Motor neuron (in vitro differentiated cells): Measurements from ENCODE around the gene ALG1. TPM values are rescaled to one million over a fixed set of nuclear protein-coding genes. Genes with fewer than 3 reads are reported as not detected.

ENCODE experiments used
- ATAC-seq, 8 experiments: fragments of 200-7000 bp; cut with Tn5 transposase; replicated peaks in 6 of 8; 2 replicates each; pipeline ENCODE4 v1.8.0; 2021; ENCODE audit warnings: mild to moderate bottlenecking in 8 of 8, moderate library complexity in 8 of 8
- H3K27ac ChIP-seq, 2 donors: fragments of 250-450 bp; sonication (Bioruptor Pico); 2 replicates each; pipeline ENCODE4 v1.9.0; 2021; ENCODE audit warnings: antibody characterized with exemption in 2 of 2, mild to moderate bottlenecking in 2 of 2, moderate library complexity in 1 of 2
- H3K4me1 ChIP-seq, 2 donors: fragments of 250-450 bp; sonication (Bioruptor Pico); replicated peaks in 1 of 2; 2 replicates each; pipeline ENCODE4 v1.6.1; 2021; ENCODE audit warnings: antibody characterized with exemption in 2 of 2, mild to moderate bottlenecking in 2 of 2, moderate library complexity in 1 of 2
- H3K4me3 ChIP-seq, 5 donors: fragments of 250-450 bp; sonication (Bioruptor Pico); 2 replicates each; pipeline ENCODE4 v1.9.0; 2021; ENCODE audit warnings: antibody characterized with exemption in 5 of 5, mild to moderate bottlenecking in 5 of 5, moderate library complexity in 4 of 5
- WGBS, 10 experiments: fragments of 450-650 bp; shearing (Covaris generic); methylation state at CpG; one replicate each; pipeline ENCODE4 v1.0.0; 2022; 5-methylcytosine and 5-hydroxymethylcytosine counted together
- in situ Hi-C, 9 experiments: fragments of 400-800 bp; cut with MboI; loops; one replicate each; pipeline ENCODE4 v1.15.0; 2021; ENCODE audit warnings: low sequenced_read_pairs in 9 of 9, low pct_unique_long_range_greater_than_20kb in 2 of 9; ENCODE audit not compliant: unreplicated experiment in 9 of 9
- total RNA-seq, 8 experiments: library from RNA; unstranded; fragments of 300-600 nt; gene quantifications; 2 replicates each; pipeline versions ENCODE4 v1.2.3 to v1.2.4, GENCODE V29; 2022

The ALG1 gene, protein sequence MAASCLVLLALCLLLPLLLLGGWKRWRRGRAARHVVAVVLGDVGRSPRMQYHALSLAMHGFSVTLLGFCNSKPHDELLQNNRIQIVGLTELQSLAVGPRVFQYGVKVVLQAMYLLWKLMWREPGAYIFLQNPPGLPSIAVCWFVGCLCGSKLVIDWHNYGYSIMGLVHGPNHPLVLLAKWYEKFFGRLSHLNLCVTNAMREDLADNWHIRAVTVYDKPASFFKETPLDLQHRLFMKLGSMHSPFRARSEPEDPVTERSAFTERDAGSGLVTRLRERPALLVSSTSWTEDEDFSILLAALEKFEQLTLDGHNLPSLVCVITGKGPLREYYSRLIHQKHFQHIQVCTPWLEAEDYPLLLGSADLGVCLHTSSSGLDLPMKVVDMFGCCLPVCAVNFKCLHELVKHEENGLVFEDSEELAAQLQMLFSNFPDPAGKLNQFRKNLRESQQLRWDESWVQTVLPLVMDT
- total RNA-seq, result 10 to 100 TPM in 7 of 8 experiments, 1 to 10 TPM in 1; 6.6 to 43.8 (median 18.4) TPM

DNA sequence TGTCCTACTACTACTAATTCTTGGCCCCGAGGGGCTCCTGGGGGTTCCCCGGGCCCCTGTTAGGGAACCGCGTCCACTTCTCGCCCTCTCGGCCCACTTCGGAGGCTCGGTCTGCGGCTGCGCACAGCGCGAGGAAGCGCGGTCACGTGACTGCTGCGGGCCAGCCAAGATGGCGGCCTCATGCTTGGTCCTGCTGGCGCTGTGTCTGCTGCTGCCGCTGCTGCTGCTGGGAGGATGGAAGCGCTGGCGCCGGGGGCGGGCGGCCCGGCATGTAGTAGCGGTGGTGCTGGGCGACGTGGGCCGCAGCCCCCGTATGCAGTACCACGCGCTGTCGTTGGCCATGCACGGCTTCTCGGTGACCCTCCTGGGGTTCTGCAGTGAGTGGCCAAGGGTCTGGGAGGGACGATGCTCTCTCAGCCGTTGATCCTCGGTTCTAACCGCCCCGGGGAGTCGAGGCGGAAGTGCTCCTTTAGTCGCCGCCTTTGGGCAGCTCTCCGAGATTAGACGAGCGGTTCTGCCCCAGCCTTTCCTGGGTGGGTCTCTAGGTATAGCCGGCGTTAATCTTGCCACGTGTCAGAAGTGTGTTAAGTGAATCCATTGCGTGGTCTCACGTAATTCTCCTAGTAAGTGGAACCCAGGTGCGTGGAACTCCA is at the start of gene ALG1:
ALG1 (plus strand) TSS at position 163 of the 653 bp plus-strand sequence; CDS start at position 170, 7 bp downstream.
- ATAC-seq, result peak; percentile 78 to 90 (median 86)
- Histone ChIP-seq H3K4me1 (peaks cover 5 to 7% of the 10 kb centered on the region in 2 donors), H3K4me3 (peak within 1 kb of the TSS; percentile 49 to 85 (median 63)), H3K27ac (peak within 1 kb of the TSS; percentile 72 to 91)
- 0 to 5% (median 0%) methylated on average over 1 to 23 of the region's 53 CpGs; no CpG with 5 or more reads in 4 of the 10 experiments for WGBS, 10 experiments
- in situ Hi-C loops, result no loop called here

DNA sequence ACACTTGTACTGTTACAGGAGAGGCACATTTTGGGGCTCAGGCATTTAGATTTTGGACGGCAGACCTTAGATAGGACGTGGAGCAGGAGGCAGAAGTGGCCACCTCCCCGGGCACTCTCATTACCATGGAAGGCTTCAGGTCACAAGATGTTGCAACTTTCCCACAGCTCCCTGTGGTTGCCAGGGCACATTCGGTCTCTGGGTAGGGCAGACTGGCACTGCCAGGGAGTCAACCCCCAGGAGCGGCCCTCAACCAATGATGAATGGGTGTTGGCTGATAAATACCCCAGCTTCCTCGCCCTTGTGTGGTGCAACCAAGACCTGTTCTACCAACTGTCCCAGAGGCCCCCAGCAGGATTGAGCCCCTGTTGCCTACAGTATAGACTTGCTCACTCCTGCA is 49.1 kb upstream of the ALG1 start:
- in situ Hi-C loops, result no loop called here
- 60 to 85% (median 78%) methylated on average over 1 to 6 of the region's 6 CpGs; no CpG with 5 or more reads in 7 of the 10 experiments for WGBS, 10 experiments
- Histone ChIP-seq H3K4me3 (no peak overlapping the region), H3K4me1 (no peaks in the 10 kb centered on the region), H3K27ac (no peak overlapping the region)
- ATAC-seq, result no peak

DNA sequence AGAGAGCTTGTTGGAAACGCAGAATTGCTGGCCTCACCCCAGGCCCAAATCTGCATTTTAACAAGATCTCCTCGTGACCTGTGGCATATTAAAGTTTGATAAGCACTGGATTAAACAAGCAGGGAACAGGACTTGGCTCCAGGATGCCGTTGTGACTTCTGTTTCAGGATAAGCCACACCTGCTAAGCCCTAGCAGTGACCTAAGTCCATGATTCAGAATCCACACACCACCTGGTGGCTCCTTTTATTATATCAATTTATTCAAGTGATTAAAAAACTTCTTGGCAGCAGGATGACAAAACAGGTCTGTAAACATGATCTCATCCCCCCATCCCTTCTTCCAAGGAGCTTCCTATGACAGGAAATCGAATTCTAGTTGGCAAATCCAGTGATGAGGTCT is 47.0 kb upstream of the ALG1 start:
- in situ Hi-C loops, result no loop called here
- Histone ChIP-seq H3K27ac (no peak overlapping the region), H3K4me3 (no peak overlapping the region), H3K4me1 (no peaks in the 10 kb centered on the region)
- WGBS, 10 experiments, result 17 to 90% (median 75%) methylated on average over 1 to 3 of the region's 4 CpGs; no CpG with 5 or more reads in 5 of the 10 experiments
- ATAC-seq, result peak in 7 of 8 experiments; percentile 6 to 62 (median 10)

DNA sequence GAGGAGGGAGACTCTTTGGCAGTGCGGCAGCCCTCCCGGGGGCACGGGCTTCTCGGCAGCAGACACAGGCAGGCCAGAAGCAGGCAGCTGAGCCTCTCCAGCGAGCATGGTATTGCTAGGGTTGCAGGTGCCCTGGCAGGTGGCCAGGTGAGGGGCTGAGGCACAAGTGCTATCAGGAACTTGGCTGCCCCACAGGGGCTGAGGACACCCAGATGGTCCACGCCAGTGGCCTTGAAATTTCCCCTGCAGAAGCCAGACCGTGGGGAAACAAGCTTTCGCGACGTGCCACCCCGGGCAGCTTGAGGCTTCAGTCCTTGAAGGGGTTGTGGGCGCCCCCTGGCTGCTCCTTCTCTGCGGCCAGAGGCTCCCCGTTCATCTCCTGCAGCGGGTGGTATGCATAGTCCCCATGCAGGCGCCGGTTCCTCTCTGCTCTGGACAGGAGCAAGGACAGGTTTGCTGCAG is 46.4 kb upstream of the ALG1 start:
- Histone ChIP-seq H3K4me1 (no peaks in the 10 kb centered on the region), H3K4me3 (no peak overlapping the region), H3K27ac (no peak overlapping the region)
- in situ Hi-C loops, result no loop called here
- WGBS, 10 experiments, result 13 to 100% (median 31%) methylated on average over 1 to 6 of the region's 17 CpGs; no CpG with 5 or more reads in 5 of the 10 experiments
- peak in 6 of 8 experiments; percentile 68 to 92 (median 89) for ATAC-seq

DNA sequence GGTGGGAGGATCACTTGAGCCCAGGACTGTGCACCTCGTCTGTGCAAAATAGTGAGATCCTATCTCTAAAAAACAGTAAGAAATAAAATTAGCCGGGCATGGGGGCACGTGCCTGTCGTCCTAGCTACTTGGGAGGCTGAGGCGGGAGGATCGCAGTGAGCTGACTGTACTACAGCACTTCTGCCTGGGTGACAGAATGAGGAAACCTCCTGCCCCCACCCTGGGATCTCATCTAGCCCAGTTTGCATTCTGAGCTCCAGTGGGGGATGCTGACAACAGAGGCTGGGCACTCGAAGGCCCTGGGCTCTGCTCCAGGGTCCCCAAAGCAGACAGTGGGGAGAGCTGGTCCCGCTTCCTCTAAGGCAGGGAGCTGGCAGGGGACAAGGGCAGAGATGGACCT is 45.0 kb upstream of the ALG1 start:
- no peak overlapping the region for H3K27ac ChIP-seq
- in situ Hi-C loops, result no loop called here
- WGBS, 10 experiments, result 71 to 100% (median 80%) methylated on average over 1 to 3 of the region's 8 CpGs; no CpG with 5 or more reads in 5 of the 10 experiments
- no peak overlapping the region for H3K4me3 ChIP-seq
- H3K4me1 ChIP-seq, result no peaks in the 10 kb centered on the region
- no peak for ATAC-seq

DNA sequence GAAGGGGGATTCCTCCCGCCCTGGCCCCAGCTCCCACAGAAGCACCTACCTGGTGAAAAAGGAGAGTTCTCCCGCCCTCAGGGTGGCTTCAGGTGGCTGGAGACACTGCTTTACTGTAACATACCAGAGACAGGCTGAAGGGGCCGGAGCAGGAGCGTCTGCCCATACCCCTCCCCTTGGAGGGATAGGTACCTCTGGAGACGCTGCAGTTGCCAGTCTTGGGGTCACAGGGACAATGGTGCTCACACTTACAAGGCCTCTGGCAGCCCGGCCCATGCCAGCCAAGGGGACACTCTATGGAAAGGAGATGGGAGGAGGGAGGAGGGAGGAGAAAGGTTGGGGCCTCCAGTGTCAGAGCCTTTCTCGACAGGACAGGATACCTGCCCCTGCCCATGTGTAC is 44.6 kb upstream of the ALG1 start:
- Histone ChIP-seq H3K4me3 (no peak overlapping the region), H3K4me1 (no peaks in the 10 kb centered on the region), H3K27ac (no peak overlapping the region)
- WGBS, 10 experiments, result 71 to 100% (median 85%) methylated on average over 1 of the region's 7 CpGs; no CpG with 5 or more reads in 6 of the 10 experiments
- in situ Hi-C loops, result no loop called here
- ATAC-seq, result no peak

DNA sequence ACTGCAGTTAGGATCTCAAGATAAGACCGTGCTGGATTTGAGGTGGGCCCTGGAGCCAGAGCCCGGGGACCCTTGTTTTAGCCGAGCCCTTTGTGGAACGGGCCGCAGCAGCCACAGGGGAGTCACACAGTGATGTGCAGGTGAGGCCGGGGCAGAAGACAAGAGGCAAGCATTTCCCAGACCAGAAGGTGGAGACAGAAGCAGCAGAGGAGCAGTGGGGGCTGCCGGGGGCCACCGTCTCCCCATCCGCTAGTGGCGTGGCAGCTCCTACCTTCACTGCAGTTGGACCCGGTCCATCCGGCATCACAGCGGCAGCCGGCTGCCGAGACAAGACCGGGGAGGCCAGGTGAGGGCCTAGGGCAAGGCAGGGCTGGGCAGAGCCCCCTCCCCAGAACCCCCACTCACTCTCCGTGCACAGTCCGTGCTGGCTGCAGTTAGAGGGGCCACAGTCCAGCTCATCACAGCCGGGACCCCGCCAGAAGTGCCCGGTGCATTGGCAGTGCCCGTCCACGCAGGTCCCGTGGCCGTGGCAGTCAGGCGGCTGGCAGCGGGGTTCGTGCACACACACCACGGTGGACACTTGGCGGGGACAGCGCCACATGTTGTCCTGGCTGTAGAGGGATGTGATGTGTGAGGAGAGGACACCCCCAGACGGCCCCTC is 43.9 kb upstream of the ALG1 start:
- peaks cover 0 to under 1% of the 10 kb centered on the region in 2 donors for H3K4me1 ChIP-seq
- H3K27ac ChIP-seq, result no peak overlapping the region
- in situ Hi-C loops, result no loop called here
- WGBS, 10 experiments, result 90 to 100% (median 94%) methylated on average over 1 to 9 of the region's 32 CpGs; no CpG with 5 or more reads in 6 of the 10 experiments
- no peak overlapping the region for H3K4me3 ChIP-seq
- no peak for ATAC-seq

DNA sequence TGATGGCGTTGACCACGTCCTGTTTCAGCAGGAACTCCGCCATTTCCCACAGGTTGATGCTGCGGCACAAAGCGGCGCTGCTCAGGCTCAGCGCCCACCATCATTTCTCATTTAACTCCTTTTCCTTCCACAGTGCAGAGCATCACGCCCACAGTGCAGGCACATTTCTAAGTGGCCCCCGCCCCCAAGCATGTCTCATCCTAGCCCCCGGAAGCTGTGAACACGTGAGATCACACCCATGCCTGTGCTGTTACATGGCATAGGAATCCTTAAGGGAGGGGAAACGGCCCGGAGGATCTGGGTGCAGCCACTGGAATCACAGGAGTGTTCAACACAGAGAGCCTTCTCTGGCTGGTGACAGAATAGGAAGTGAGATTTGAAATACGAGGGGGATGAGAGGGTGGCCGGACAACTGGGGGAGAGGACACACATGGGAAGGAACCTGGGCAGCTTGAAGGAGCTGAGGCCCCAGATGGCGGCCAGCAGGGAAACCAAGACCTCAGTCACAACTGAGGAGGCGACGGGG is 42.6 kb upstream of the ALG1 start:
- Histone ChIP-seq H3K27ac (no peak overlapping the region), H3K4me1 (peaks cover 3 to 4% of the 10 kb centered on the region in 2 donors), H3K4me3 (no peak overlapping the region)
- in situ Hi-C loops, result no loop called here
- 20 to 100% (median 90%) methylated on average over 1 to 11 of the region's 18 CpGs; no CpG with 5 or more reads in 2 of the 10 experiments for WGBS, 10 experiments
- no peak for ATAC-seq

DNA sequence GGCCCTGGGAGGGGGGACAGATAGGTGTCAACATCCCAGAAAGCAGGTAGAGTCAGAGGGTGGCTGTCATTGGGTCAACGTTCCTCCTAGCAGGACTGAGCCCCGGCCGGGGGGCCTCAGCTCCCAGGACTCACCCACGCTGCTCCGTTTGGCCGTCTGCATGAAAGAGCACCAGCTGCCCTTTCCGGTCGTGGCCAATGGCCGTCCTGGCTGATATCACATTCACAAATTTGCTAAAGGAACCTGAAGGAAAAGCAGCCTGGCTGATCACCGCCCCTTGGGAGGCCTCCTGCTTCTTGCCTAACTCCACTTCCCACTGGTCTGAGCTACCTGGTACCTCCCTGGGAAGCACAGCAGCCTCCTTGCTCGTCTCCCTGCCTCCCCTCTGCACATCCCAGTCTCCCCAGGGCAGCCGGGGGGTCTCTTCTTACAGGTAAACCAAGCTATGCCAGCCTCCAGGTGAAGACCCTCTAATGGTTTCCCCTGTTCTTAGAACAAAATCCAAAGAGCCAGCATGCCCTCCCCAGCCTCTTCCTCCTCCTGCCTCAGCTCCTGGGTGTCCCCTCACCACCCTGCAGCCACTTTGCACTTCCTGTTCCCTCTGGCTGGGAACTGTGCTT is 41.3 kb upstream of the ALG1 start:
- H3K4me1 ChIP-seq, result peaks cover 7 to 14% of the 10 kb centered on the region in 2 donors
- H3K27ac ChIP-seq, result no peak overlapping the region
- in situ Hi-C loops, result no loop called here
- no peak for ATAC-seq
- 40 to 100% (median 79%) methylated on average over 1 to 11 of the region's 12 CpGs; no CpG with 5 or more reads in 4 of the 10 experiments for WGBS, 10 experiments
- no peak overlapping the region for H3K4me3 ChIP-seq

DNA sequence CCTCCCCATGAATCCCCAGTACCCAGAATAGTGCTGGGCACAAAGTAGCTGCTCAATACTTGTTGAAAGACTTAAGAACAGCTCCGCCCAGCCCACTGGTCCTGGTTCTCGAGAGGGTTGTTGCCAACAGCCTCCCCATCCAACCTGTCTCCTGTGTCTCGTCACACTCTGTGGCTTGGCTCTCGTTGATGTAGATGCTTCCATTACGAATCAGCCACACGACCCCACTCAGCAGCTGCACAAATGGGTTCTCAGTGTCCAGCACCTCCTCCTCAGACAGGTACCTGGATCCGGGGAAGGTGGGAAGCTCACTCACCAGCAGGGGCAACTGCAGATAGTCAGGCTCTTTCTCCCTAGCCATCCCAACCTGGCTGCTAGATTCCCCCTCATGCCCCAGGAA is 40.0 kb upstream of the ALG1 start:
- WGBS, 10 experiments, result 40 to 100% (median 85%) methylated on average over 1 to 7 of the region's 7 CpGs; no CpG with 5 or more reads in 1 of the 10 experiments
- H3K4me3 ChIP-seq, result no peak overlapping the region
- ATAC-seq, result no peak
- H3K4me1 ChIP-seq, result peaks cover 7 to 15% of the 10 kb centered on the region in 2 donors
- H3K27ac ChIP-seq, result no peak overlapping the region
- in situ Hi-C loops, result no loop called here

DNA sequence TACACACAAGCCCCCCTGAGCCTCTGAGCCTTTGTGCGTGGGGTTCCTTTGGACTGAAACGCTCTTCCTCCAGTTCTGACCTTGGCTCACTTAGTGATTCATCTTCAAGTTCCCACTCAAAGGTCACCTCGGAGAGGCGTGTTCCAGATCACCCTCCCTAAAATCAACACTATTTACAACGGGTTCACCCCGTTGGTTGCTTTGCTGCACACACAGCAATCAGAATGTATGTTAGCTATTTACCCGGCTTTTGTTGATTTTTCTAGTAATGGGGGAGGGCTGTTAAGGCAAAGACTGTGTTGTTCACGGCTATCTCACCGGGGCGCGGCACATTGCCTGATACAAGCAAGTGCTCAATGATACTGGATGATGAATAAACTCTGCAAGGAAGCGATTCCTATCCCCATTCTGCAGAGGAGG is 38.9 kb upstream of the ALG1 start:
- 9 to 53% (median 25%) methylated on average over 4 to 10 of the region's 12 CpGs; no CpG with 5 or more reads in 1 of the 10 experiments for WGBS, 10 experiments
- in situ Hi-C loops, result no loop called here
- ATAC-seq, result peak in 1 of 8 experiments; percentile 6
- H3K4me3 ChIP-seq, result peak overlapping the region; percentile 77 to 89 (median 85)
- H3K27ac ChIP-seq, result no peak overlapping the region
- H3K4me1 ChIP-seq, result peaks cover 7 to 15% of the 10 kb centered on the region in 2 donors
